Measurements from ENCODE around the gene BTBD8. TPM values are rescaled to one million over a fixed set of nuclear protein-coding genes. Genes with fewer than 3 reads are reported as not detected.

The BTBD8 gene
- total RNA-seq, 1 donor from 2014 or later = 5.5 TPM

DNA sequence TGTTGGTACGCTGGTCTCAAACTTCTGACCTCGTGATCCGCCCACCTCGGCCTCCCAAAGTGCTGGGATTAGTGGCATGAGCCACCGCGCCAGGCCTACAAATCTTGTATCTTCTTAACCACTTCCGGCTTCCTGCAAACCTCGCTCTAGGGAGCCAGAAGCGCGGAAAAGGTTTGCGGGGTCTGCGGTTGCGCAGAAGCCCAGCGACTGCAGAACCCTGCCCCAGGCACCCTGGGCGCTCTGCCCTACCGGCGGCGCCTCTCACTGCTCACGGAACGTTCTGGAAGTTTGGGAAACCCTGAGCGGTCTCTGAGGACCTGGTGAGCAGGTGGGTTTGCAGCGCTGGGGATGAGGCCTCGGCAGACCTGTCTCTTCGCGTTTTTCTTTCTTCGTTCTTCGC, 137.6 kb downstream of the BTBD8 start, which contains the start of gene C1orf146:
Gene C1orf146, plus strand, starts transcription at position 195 of the 400 bp plus-strand sequence. CDS start 13,506 bp downstream, outside the sequence.
- intact Hi-C loops (cut with DNase I) = no loop called here
- TF ChIP-seq, protein P1, sequence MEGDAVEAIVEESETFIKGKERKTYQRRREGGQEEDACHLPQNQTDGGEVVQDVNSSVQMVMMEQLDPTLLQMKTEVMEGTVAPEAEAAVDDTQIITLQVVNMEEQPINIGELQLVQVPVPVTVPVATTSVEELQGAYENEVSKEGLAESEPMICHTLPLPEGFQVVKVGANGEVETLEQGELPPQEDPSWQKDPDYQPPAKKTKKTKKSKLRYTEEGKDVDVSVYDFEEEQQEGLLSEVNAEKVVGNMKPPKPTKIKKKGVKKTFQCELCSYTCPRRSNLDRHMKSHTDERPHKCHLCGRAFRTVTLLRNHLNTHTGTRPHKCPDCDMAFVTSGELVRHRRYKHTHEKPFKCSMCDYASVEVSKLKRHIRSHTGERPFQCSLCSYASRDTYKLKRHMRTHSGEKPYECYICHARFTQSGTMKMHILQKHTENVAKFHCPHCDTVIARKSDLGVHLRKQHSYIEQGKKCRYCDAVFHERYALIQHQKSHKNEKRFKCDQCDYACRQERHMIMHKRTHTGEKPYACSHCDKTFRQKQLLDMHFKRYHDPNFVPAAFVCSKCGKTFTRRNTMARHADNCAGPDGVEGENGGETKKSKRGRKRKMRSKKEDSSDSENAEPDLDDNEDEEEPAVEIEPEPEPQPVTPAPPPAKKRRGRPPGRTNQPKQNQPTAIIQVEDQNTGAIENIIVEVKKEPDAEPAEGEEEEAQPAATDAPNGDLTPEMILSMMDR (IDR thresholded peaks at IDR 0.05) = no peak
- no peak for ATAC-seq
- no peaks in the 10 kb centered on the region for H3K27me3 ChIP-seq (ENCODE audit: low read depth)
- no peak for DNase-seq
- H3K4me3 ChIP-seq = no peak within 1 kb of the TSS
- no peaks in the 10 kb centered on the region for H3K9me3 ChIP-seq
- no peak within 1 kb of the TSS for H3K27ac ChIP-seq
- H3K4me1 ChIP-seq = no peaks in the 10 kb centered on the region
- H3K36me3 ChIP-seq = no peaks in the 10 kb centered on the region

DNA sequence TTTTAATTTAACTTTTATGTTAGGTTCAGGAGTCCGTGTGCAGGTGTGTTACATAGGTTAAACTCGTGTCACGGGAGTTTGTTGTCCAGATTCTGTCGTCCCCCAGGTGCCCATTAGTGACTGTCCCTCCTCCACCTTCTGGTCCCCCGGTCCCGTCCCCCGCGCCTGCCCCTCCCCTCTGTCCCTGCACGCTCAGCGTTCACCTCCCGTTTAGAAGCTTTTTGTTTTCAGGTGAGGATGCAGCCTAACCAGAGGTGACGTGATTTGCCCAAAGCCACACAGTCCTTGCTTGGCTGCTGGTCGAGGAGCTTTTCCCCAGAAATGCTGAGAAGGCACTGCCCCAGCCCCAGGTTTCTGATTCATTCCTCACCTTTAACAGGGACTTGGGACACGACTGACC, 138.4 kb downstream of the BTBD8 start:
- no peak for ATAC-seq

DNA sequence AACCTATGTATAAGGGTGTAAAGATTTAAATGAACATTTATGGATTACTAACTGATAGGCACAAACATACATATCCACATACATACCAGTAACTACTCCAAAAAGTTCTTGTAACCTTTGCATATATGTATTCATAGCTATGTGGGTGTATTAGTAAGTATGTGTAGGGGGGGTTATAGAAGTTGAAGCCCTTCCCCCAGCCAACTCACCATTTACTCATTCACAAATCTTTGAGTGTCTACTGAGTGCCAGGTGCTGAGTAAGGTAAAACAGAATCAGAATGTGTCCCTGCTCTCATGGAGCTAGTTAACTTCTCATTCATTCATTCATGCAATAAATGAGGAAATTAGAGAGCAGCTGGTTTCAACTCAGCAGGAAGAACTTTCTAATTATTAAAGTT, 138.9 kb downstream of the BTBD8 start:
- TF ChIP-seq, protein P1 (IDR thresholded peaks at IDR 0.05) = no peak
- no peak for ATAC-seq
- Histone ChIP-seq H3K4me1 (no peaks in the 10 kb centered on the region), H3K4me3 (no peak overlapping the region), H3K36me3 (no peaks in the 10 kb centered on the region), H3K27ac (no peak overlapping the region), H3K27me3 (ENCODE audit: low read depth) (no peaks in the 10 kb centered on the region), H3K9me3 (no peaks in the 10 kb centered on the region)
- no peak for DNase-seq
- intact Hi-C loops (cut with DNase I) = no loop called here

More for the DNA sequence above, 138.4 kb downstream of the BTBD8 start:
- Histone ChIP-seq H3K27ac (no peak overlapping the region), H3K4me3 (no peak overlapping the region), H3K4me1 (no peaks in the 10 kb centered on the region), H3K27me3 (ENCODE audit: low read depth) (no peaks in the 10 kb centered on the region), H3K9me3 (no peaks in the 10 kb centered on the region), H3K36me3 (no peaks in the 10 kb centered on the region)
- no peak for DNase-seq
- intact Hi-C loops (cut with DNase I) = no loop called here
- TF ChIP-seq, protein P1 (IDR thresholded peaks at IDR 0.05) = no peak

GRCh38 chr1:92228401-92228800, 148.3 kb downstream of the BTBD8 start:
- H3K4me1 ChIP-seq = no peaks in the 10 kb centered on the region
- H3K4me3 ChIP-seq = no peak overlapping the region
- DNase-seq (no peak), ATAC-seq (no peak)
- intact Hi-C loops (cut with DNase I) = no loop called here
- H3K27ac ChIP-seq = no peak overlapping the region
- TF ChIP-seq, protein P1 (IDR thresholded peaks at IDR 0.05) = no peak
- no peaks in the 10 kb centered on the region for H3K9me3 ChIP-seq
- H3K36me3 ChIP-seq = no peaks in the 10 kb centered on the region
- no peaks in the 10 kb centered on the region for H3K27me3 ChIP-seq (ENCODE audit: low read depth)

GRCh38 chr1:92230736-92231135, 150.6 kb downstream of the BTBD8 start:
- no peaks in the 10 kb centered on the region for H3K27me3 ChIP-seq (ENCODE audit: low read depth)
- intact Hi-C loops (cut with DNase I) = no loop called here
- no peaks in the 10 kb centered on the region for H3K4me1 ChIP-seq
- H3K9me3 ChIP-seq = no peaks in the 10 kb centered on the region
- DNase-seq (no peak), ATAC-seq (no peak)
- no peak overlapping the region for H3K4me3 ChIP-seq
- H3K36me3 ChIP-seq = no peaks in the 10 kb centered on the region
- H3K27ac ChIP-seq = no peak overlapping the region
- TF ChIP-seq, protein P1 (IDR thresholded peaks at IDR 0.05) = no peak

Other genes with a start within 250 kb of the BTBD8 start
- gene TGFBR3, start 194.2 kb upstream of the BTBD8 start, total RNA-seq = 51.7 TPM
- gene BRDT, start 130.9 kb upstream of the BTBD8 start, total RNA-seq = not detected
- 0.59 TPM for gene EPHX4, start 50.4 kb upstream of the BTBD8 start, total RNA-seq
- gene SETSIP, start 4.9 kb upstream of the BTBD8 start, total RNA-seq = not detected
- gene C1orf146, start 137.6 kb downstream of the BTBD8 start, total RNA-seq = not detected
- gene GLMN, start 218.6 kb downstream of the BTBD8 start, total RNA-seq = 6.5 TPM
- gene RPAP2, start 218.7 kb downstream of the BTBD8 start, total RNA-seq = 20.0 TPM

Measured in lower lobe of right lung (tissue), 2 donors.